Activated T-cell treated with anti-CD3 and anti-CD28 coated beads, Interleukin-2, amount 50 U/mL, for 24 hours (primary cell): ENCODE measurements around the gene ULBP2.
"Not testable (repeated sequence)": the region's sequence is repeated elsewhere in the genome, so short reads cannot be mapped to it uniquely, and the experiment has no call there.

ENCODE experiments used
- DNase-seq: peaks from one replicate; pipeline ENCODE4 v3.0.0-alpha.2; 2020
- H3K27ac Mint-ChIP-seq: 2 replicates; pipeline ENCODE4 v1.8.0; 2020; ENCODE audit warnings: mild to moderate bottlenecking, mixed read lengths
- H3K27me3 Mint-ChIP-seq: 2 replicates; pipeline ENCODE4 v1.8.0; 2020; ENCODE audit warnings: mixed read lengths
- H3K36me3 Mint-ChIP-seq: 2 replicates; pipeline ENCODE4 v1.8.0; 2020; ENCODE audit warnings: low read depth, mixed read lengths
- H3K4me1 Mint-ChIP-seq: 2 replicates; pipeline ENCODE4 v1.8.0; 2020; ENCODE audit warnings: low read depth, mixed read lengths
- H3K4me3 Mint-ChIP-seq: 2 replicates; pipeline ENCODE4 v1.8.0; 2020; ENCODE audit warnings: mild to moderate bottlenecking, moderate library complexity, mixed read lengths
- H3K9me3 Mint-ChIP-seq: 2 replicates; pipeline ENCODE4 v1.8.0; 2020; ENCODE audit warnings: mixed read lengths

ULBP2 gene

DNA sequence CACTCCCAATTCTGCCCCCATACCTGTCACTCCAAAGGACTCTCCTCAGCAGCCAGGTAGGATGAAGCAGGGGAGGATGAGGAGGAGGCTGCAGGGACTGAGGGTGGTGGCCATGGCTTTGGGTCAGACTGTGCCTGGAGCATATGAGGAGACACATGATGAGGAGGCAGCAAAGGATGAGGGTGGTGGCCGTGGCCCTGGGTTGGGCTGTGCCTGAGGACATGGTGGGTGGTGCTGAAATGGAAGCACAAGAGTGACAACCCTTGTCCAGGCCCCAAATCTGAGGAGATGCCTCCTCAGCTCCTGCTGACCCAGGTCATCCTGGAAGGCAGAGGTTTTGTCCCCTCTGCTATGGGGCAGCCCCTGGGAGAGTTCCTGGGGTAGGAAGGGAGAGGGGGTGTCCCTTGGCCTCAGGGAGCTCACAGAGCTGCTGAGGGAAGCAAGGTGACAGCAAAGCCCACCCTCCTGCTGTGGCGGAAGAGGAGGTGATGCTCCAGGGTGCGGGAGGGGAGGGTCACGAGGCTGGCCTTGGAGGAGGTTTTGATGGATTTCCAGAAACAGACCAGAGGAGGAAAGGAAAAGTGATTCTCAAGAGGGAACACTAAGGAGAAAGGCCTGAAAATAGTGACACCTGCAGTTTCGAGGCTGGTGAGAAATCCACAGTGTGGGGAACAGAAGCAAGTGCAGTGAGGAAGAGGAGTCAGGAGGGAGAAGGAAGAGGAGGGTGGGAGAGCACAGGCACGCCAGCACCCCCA is 23.5 kb upstream of the ULBP2 start:
- Mint-ChIP-seq H3K4me3 (no peak overlapping the region), H3K9me3 (no peaks in the 10 kb centered on the region), H3K4me1 (peaks cover 10% of the 10 kb centered on the region), H3K27me3 (peaks cover 44% of the 10 kb centered on the region), H3K27ac (no peak overlapping the region), H3K36me3 (no peaks in the 10 kb centered on the region)
- DNase-seq, result no peak

DNA sequence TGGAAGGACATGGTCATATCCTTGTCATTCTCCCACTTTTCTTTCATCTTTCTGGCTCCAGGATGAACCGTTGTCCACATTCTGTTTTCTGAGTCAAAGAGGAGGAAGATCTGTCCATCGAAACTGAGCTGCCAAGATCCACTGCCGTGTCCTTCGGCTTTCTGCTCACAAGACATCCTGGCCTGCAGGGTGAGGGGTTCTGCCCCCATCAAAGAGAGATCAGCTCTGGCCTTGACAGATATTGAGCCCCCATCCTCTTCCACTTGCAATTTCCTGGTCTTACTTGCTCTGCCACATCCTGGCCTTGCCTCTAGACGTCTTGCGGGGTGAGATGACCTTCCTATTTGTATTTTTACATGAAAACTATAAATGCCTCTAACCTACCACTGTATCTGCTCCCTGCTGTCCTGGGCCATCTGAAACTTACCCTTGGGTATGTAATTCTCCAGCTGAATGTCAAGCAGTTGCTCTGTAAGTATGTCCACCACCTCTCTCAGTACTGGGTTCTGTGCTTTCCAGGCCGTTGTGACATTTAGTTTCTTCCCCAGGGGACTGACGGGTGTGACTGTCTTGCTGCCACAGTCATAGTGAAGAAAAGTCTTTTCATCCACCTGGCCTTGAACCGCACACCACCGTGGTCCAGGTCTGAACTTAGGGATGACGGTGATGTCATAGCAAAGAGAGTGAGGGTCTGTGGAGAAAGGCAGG is 22.5 kb upstream of the ULBP2 start:
- H3K27me3 Mint-ChIP-seq, result peaks cover 50% of the 10 kb centered on the region
- H3K9me3 Mint-ChIP-seq, DNase-seq, H3K36me3 Mint-ChIP-seq, H3K4me3 Mint-ChIP-seq, H3K27ac Mint-ChIP-seq: not testable (repeated sequence)
- peaks cover 16% of the 10 kb centered on the region for H3K4me1 Mint-ChIP-seq

DNA sequence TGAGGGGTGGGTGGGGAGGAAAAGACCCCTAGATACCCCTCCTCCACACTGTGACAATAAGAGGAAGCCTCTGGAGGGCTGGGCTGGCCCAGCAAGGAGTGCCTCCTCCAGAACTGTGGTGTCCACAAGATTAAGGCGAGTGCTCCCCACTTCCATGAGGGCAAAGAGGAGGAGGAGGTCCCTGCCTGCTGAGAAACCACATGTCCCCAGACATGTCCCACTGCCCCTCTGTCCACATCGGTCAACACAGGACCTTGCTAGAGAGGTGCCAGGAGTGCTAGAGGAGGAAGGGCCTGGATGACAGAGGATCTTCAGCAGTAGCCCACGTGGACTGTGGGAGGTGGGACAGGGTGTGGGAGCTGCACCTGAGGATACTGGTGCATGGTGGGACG is 22.0 kb upstream of the ULBP2 start:
- Mint-ChIP-seq H3K27me3 (peaks cover 55% of the 10 kb centered on the region), H3K4me3 (no peak overlapping the region), H3K36me3 (no peaks in the 10 kb centered on the region), H3K4me1 (peaks cover 16% of the 10 kb centered on the region), H3K27ac (no peak overlapping the region), H3K9me3 (no peaks in the 10 kb centered on the region)
- peak; percentile 8 for DNase-seq

DNA sequence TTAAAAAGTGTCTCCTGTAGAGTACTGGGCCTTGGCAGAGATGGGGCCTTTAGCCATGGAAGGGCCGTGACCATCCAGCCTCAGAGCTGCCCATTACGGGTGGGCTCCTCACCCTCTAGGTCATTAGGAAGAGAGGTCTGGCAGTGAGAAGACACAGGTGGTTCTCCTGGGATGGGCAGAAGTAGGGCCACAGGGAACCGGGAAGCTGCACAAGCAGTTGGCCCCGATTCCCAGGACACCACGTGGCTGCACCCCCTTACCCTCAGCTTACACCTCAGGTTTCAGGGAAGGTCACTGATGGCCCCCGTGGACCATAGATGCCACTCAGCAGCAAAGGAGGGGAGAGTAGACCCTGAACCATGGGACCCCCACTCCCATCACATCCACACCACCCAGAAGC is 20.5 kb upstream of the ULBP2 start:
- Mint-ChIP-seq H3K27me3 (peaks cover 68% of the 10 kb centered on the region), H3K4me3 (no peak overlapping the region), H3K27ac (no peak overlapping the region), H3K4me1 (peaks cover 22% of the 10 kb centered on the region), H3K36me3 (no peaks in the 10 kb centered on the region), H3K9me3 (no peaks in the 10 kb centered on the region)
- DNase-seq, result peak; percentile 17

DNA sequence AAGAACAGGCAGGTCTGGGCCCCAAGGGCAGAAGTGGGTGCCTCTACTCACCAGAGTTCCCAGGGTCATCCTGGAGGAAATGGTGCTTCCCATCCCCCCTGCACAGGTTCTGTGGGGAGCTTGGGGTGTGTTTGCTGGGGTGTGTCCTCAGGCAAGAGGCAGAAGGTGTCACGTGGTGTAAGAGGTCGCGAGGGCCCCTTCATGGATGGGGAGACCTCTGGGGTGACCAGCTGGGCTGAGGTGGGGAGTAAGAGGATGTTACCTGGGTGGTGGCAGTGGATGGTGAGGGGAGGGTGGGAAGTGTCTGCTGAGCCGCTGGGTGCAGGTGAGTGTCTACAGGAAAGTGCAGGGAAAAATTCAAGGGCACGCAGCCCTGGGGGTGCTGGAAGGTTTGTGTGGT is 19.7 kb upstream of the ULBP2 start:
- H3K27ac Mint-ChIP-seq, H3K9me3 Mint-ChIP-seq, H3K36me3 Mint-ChIP-seq: not testable (repeated sequence)
- H3K27me3 Mint-ChIP-seq, result peaks cover 73% of the 10 kb centered on the region
- H3K4me1 Mint-ChIP-seq, result peaks cover 24% of the 10 kb centered on the region
- peak; percentile 28 for DNase-seq
- H3K4me3 Mint-ChIP-seq, result peak overlapping the region; percentile 37

DNA sequence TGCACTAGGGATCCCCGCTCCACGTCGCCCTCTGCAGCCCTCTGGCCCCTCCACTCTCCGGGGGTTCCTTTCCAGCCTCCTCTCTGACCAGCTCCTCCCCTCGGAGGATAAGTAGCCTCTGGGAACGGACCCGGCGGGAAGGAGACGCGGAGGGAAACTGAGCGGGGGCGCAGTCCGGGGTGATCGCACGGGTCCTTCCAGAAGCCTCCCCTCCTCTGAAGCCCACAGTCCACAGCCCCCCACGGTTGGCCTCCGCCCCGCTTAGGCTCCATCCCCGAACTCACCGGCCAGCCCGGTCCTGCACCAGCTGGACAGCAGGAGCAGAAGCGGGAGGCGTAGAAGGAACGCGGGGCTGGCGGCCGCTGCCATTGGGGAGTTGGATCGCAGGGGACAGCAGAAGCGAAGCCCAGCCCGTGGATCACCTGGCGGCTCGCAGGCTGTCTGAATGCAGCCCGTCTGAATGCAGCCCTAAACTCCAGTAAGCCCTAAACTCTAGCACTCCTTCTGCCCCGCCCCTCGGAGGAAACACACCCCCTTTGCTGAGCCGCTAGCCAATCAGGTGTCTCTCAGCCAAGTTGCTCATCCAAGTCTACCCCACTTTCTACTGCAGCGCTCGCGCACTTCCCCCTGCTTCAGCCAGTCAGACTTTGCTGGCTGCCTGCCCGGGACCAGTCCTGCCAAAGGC is 19.0 kb upstream of the ULBP2 start, which contains the start of gene RAET1G:
TSS of gene RAET1G (minus strand) at position 480 of the 685 bp plus-strand sequence. CDS start at position 369, 111 bp downstream.
- Mint-ChIP-seq H3K4me3 (peak within 1 kb of the TSS; percentile 69), H3K36me3 (no peaks in the 10 kb centered on the region), H3K27ac (no peak within 1 kb of the TSS), H3K27me3 (peaks cover 80% of the 10 kb centered on the region), H3K4me1 (peaks cover 24% of the 10 kb centered on the region), H3K9me3 (no peaks in the 10 kb centered on the region)
- DNase-seq, result peak; percentile 86

DNA sequence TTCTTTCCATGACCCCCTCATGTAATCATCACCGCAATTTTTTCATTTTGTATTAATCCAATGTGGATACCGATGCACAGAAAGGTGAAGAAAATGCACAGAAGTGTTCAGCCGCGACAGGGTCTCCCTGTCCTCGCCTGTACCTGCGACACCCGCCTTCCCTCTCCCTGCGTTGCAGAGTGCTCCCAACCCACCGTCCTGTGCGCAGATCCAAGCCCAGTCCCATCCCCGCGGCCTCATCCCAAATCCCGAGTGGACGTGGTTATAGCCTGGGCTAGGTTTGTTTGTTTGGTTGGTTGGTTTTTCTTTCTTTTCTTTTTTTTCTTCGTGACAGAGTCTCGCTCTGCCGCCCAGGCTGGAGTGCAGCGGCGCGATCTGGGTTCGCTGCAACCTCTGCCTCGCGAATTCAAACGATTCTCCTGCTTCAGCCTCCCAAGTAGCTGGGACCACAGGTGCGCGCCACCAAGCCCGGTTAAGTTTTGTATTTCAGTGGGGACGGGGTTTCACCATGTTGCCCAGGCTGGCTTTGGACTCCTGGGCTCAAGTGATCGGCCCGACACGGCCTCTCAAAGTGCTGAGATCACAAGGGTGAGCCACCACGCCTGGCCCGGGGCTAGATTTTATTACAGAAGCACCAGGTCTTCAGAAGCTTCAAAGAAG is 18.4 kb upstream of the ULBP2 start:
- Mint-ChIP-seq H3K9me3 (no peaks in the 10 kb centered on the region), H3K4me3 (peak overlapping the region; percentile 69), H3K36me3 (no peaks in the 10 kb centered on the region), H3K27me3 (peaks cover 87% of the 10 kb centered on the region), H3K27ac (no peak overlapping the region), H3K4me1 (peaks cover 24% of the 10 kb centered on the region)
- peak; percentile 28 for DNase-seq

DNA sequence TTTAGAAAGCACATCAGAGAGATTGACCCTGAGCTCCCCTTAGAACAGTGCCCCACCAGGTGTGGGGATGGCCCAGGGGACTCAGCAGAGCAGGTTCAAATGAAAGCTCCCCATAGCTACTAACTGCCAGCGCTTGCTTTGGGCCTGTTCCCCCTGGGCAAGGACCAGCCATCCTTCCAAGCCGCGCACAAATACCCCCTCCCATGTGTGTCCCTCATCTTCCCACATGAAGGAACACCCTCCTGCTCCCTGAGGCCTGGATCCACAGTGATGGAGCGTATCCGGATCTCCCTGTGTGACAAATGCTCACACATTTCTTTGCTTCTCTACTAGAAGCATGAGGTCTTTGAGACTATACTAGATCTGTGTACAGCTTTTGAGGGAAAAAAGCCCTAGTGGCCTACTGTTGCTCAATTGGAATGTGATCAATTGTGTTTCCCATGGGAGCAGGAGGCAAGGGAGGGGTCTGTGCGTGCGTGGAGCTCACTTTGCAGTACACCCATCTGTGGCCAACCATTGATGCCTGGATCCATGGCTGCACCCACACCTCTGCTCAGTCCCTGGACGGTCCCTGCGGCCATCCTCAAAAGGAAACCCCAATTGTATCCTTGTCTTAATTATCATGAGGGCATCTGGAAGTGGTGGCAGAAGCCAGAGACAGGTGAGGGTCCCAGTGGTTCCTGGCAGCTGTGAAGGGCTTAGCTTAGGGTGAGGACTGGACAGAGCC is 17.4 kb upstream of the ULBP2 start:
- no peaks in the 10 kb centered on the region for H3K36me3 Mint-ChIP-seq
- no peaks in the 10 kb centered on the region for H3K9me3 Mint-ChIP-seq
- H3K4me3 Mint-ChIP-seq, result no peak overlapping the region
- peaks cover 24% of the 10 kb centered on the region for H3K4me1 Mint-ChIP-seq
- peaks cover 92% of the 10 kb centered on the region for H3K27me3 Mint-ChIP-seq
- H3K27ac Mint-ChIP-seq, result no peak overlapping the region
- no peak for DNase-seq

DNA sequence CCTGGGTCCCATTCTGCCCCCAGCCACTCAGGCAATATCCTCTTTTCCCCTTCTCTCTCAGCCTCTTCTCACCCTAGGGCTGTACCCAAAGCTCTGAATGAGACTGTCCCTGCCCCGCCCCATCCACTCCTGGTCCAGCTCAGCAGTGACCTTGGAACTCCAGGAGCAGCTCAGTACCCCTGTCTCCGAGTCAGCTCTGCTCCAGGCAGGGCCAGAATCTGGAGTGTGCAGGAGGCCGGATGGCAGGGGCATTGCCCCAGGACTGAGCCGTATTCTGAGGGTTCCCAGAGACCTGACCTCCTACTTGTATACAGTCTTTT is 16.9 kb upstream of the ULBP2 start:
- no peak for DNase-seq
- Mint-ChIP-seq H3K4me1 (peaks cover 24% of the 10 kb centered on the region), H3K27me3 (peaks cover 94% of the 10 kb centered on the region), H3K36me3 (no peaks in the 10 kb centered on the region), H3K9me3 (no peaks in the 10 kb centered on the region), H3K27ac (no peak overlapping the region), H3K4me3 (no peak overlapping the region)

DNA sequence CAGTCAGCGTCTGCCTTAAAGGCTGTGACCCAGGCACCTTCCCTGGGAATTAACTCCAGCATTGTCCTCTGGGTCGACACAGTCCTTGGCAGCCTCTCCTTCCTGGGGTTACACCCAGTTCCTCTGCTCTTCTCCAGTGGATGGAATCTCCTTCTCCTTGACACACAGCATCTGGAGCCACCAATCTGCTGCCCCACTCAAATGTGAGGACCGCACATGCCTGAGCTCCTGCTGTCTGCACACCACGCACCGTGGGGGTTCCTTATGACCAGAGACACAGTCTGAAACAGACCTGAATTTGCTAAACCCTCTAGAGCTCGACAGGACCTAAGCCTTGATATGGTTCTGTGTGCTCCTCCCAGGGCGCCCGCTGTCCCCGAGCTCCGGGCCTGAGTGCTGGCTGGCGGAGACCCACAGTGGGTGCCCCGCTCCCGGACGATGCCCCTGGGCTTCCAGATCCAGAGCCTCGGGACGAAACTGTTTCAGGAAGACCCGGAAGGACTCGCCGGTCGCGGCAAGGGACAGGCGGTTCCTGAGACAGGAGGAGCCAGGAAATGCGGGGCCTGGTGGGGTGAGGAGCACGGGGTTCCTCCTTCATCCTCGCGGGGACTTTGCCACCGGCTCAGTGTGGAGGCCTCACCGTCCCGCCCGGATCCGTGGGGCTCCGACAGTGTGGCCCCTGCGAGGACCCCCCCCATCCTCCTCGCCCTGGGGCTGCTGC is 16.4 kb upstream of the ULBP2 start:
- Mint-ChIP-seq H3K9me3 (no peaks in the 10 kb centered on the region), H3K4me3 (no peak overlapping the region)
- peak; percentile 45 for DNase-seq

DNA sequence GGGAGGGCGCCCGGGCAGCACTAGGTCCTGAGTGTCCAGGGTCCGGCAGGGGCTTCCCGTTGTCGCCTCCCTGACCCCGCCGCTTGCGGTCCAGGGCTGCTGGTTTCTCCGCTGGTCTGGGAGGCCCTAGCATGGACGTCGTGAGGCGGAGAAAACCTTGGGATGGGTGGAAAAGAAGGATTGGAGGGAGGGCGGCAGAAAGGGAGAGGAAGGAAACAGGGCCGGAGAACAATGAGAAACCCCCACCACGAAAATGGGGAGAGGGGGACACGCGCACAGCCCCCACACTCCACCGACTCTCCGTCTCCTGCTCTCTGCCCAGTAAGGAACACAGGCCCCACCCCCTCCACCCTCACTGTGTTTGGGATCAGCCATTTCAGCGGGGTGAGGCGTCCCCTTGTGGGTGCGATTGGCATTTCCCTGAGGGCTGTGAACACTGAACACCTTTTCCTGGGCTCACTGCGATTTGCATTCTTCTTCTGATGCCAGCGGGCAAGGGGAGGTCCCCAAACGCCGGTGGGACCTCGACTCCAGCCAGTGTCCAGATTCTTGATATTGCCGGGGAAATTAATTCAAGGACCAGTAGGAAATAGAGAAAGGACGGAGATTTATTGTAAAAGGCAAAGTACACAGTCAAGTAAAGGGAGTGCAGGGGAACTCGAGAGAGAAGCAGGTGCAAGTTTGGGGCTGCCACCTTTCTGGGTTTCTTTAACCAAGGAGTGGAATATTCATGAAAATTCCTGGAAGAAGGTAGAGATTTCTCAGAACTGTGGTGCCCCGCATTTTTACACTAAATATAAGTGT is 15.6 kb upstream of the ULBP2 start:
- Mint-ChIP-seq H3K36me3 (no peaks in the 10 kb centered on the region), H3K4me1 (peaks cover 24% of the 10 kb centered on the region), H3K27me3 (peaks cover 94% of the 10 kb centered on the region), H3K9me3 (no peaks in the 10 kb centered on the region), H3K27ac (no peak overlapping the region), H3K4me3 (peak overlapping the region; percentile 50)
- peak; percentile 84 for DNase-seq

More for the DNA sequence above, 16.4 kb upstream of the ULBP2 start:
- Mint-ChIP-seq H3K36me3 (no peaks in the 10 kb centered on the region), H3K4me1 (peaks cover 24% of the 10 kb centered on the region), H3K27ac (no peak overlapping the region), H3K27me3 (peaks cover 94% of the 10 kb centered on the region)

DNA sequence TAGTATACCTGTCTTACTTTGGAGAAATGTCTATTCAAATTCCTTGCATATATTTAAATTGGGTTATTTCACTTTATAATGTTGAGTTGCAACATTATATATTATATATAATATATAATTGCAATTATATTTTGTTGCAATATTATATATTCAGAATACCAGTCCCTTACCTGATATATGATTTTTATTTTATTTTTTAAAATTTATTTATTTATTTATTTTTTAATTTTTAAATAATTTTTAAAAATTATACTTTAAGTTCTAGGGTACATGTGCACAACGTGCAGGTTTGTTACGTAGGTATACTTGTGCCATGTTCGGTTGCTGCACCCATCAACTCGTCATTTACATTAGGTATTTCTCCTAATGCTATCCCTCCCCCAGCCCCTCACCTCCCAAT is 14.8 kb upstream of the ULBP2 start:
- H3K9me3 Mint-ChIP-seq, H3K36me3 Mint-ChIP-seq, H3K27ac Mint-ChIP-seq, H3K4me3 Mint-ChIP-seq, DNase-seq: not testable (repeated sequence)
- Mint-ChIP-seq H3K4me1 (peaks cover 22% of the 10 kb centered on the region), H3K27me3 (peaks cover 94% of the 10 kb centered on the region)

DNA sequence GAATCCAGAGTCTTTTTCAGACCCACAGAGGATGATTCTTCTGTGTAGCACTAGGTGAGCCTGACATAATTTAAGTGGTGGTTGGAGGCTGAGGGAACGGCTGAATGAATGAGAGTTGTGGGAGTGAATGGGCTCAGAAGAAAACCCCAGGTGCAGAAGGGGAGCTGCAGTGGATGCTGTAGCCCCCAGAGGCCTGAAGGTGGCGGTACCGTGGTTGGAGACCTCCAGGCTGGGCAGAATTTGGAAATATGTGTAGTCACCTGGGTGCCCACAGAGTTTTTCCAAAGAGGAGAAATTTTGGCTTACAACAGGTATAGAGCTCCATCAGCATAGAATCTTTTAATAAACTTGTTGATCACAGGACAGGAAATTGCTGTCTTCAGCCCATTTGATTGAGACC is 12.4 kb upstream of the ULBP2 start:
- H3K27ac Mint-ChIP-seq, result no peak overlapping the region
- H3K4me3 Mint-ChIP-seq, result no peak overlapping the region
- H3K27me3 Mint-ChIP-seq, result peaks cover 91% of the 10 kb centered on the region

More for the DNA sequence above, 12.4 kb upstream of the ULBP2 start:
- peak; percentile 27 for DNase-seq
- H3K4me1 Mint-ChIP-seq, result peaks cover 9% of the 10 kb centered on the region
- no peaks in the 10 kb centered on the region for H3K9me3 Mint-ChIP-seq
- H3K36me3 Mint-ChIP-seq, result no peaks in the 10 kb centered on the region
